NB4 (cell line): Measurements from ENCODE around the gene CCDC194.
A peak's percentile ranks its signal among the peaks of the same experiment; 100 is the strongest.
"Not testable (repeated sequence)": the region's sequence is repeated elsewhere in the genome, so short reads cannot be mapped to it uniquely, and the experiment has no call there.

ENCODE experiments used
- DNase-seq: peaks from one replicate; pipeline ENCODE4 v3.0.0; 2010; ENCODE audit warnings: low read depth
- H3K4me3 ChIP-seq: one replicate; pipeline ENCODE4 v1.5.1; 2011; ENCODE audit warnings: mild to moderate bottlenecking, low read depth, low read length, moderate library complexity
- CTCF ChIP-seq: IDR thresholded peaks from one replicate; pipeline ENCODE4 v1.5.1; 2012; ENCODE audit warnings: low read depth, low read length
- MAX ChIP-seq: IDR thresholded peaks from 2 replicates; pipeline ENCODE4 v1.6.1; 2011; ENCODE audit warnings: low read depth, low read length
- MYC ChIP-seq: IDR thresholded peaks from 2 replicates; pipeline ENCODE4 v1.6.1; 2011; ENCODE audit warnings: low read depth, low read length
- POLR2A ChIP-seq: IDR thresholded peaks from 2 replicates; pipeline ENCODE4 v1.6.1; 2011; ENCODE audit warnings: mild to moderate bottlenecking; ENCODE audit not compliant: insufficient read length; ENCODE audit errors: extremely low read depth

The CCDC194 gene

DNA sequence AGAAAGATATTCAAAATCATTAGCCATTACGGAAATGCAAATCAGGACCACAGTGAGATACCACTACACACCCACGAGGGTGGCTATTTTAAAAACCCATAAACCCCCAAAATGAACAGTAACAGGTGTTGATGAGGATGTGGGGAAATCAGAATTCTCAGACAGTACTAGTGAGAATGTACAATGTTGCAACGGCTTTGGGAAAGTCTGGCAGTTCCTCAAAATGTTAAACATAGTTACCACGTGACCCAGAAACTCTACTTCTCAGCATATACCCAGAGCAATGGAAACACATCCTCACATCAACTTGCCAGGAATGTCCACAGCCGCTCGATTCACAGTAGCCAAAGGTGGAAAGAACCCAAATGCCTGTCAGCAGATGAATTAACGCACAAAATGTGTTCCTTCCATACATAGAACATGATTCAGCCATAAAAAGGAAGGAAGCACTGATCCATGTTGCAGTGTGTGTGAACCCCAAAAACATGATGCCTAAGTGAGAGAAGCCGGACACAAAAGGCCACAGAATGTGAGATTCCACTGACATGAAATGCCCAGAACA lies 23.9 kb downstream of the CCDC194 start:
- no peak overlapping the region for H3K4me3 ChIP-seq
- peak; percentile 78 for DNase-seq
- TF ChIP-seq MYC (peak; percentile 57; the same call in 1 of the 2 replicates), CTCF (no peak), POLR2A (no peak), MAX (peak; percentile 92)

GRCh38 chr19:17365361-17365760 lies 28.6 kb downstream of the CCDC194 start:
- no peak overlapping the region for H3K4me3 ChIP-seq
- TF ChIP-seq POLR2A: no peak
- TF ChIP-seq MYC: no peak
- TF ChIP-seq MAX: no peak
- no peak for TF ChIP-seq CTCF
- DNase-seq: no peak

GRCh38 chr19:17363852-17364605 lies 30.0 kb downstream of the CCDC194 start:
- H3K4me3 ChIP-seq, DNase-seq: not testable (repeated sequence)

DNA sequence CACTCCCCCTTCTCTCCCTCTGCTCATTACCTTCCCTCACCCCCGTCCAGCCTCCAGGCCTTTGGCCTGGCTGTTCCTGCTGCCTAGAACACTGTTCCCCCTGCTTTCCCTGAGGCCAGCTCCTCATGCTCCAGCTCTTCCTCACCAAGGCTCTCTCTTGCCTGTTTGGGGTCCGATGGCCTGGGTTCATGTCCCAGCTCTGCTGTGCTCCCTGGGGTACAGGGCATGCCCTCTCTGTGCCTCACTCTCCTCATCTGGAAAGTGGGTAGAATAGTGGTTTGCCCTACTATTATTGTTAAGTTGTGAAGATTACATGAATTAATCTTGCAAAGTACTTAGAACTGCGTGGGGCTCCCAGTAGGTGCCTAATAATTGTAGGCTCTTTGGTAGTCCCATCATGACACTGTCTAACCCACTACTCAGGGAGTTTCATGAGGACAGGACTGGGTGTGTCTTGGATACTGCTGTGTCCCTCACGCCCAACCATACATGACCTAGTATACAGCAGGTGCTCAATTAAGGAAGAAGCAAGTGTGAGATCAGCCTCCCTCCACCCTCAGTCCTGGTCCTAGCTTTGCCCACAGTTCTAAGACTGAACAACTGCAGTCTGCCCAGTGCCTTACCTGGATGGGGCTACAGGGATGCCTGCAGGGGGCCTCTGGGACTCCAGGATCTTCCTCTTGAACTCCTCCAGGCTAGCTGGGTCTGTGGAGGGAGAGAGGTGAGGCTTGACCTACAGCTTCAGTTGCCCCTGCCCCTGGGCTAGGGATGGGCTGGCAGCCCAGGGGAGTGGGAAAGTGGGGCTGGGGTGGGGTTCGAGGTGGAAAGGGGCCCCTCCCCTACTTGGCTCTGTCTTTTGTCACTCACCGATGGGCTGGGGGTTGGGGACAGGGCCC lies 33.8 kb downstream of the CCDC194 start:
- DNase-seq: no peak
- TF ChIP-seq MYC (no peak), CTCF (no peak), MAX (no peak), POLR2A (no peak)
- H3K4me3 ChIP-seq: no peak overlapping the region

GRCh38 chr19:17358395-17358794 lies 35.6 kb downstream of the CCDC194 start:
- TF ChIP-seq POLR2A: no peak
- no peak for TF ChIP-seq CTCF
- TF ChIP-seq MAX: no peak
- no peak for TF ChIP-seq MYC
- H3K4me3 ChIP-seq: no peak overlapping the region
- DNase-seq: no peak

DNA sequence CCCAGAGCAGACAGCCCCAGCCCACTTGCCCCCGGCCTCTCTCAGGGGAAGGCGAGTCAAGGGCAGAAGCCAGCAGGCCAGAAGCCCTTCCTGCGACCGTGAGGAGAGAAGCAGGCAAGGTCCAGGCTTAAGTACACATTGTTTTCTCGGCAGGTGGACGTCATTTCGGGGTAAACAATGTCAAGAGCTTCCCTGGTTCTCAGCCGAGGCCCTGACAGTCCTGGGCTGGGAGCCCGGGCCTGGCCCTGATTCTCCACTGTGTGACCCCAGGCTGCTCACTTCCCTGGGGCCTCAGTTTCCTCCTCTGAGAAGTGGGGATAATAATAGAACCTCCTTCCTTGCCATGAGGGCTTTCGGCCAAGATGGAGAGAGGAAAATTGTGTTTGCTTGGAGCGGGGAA lies 36.3 kb downstream of the CCDC194 start:
- H3K4me3 ChIP-seq: no peak overlapping the region
- no peak for DNase-seq
- TF ChIP-seq MAX (no peak), POLR2A (no peak), CTCF (no peak), MYC (no peak)
